Activated naive CD4-positive, alpha-beta T cell treated with anti-CD3 and anti-CD28 coated beads, Interleukin-2, amount 10 ng/mL, durations not matched to agents 7 days and 5 days (primary cell): ENCODE results near the gene PID1.

Source experiments
- CTCF ChIA-PET: fragments of 350-600 bp; sonication (Branson Sonifier 250); formaldehyde crosslinking; loops from one replicate; lab custom pipeline; 2021; ENCODE audit warnings: antibody characterized with exemption; lab: Charles Lee
- DNase-seq: peaks from one replicate; pipeline ENCODE4 v3.0.0-alpha.2; 2020
- H3K27ac Mint-ChIP-seq: one replicate; pipeline ENCODE4 v1.8.0; 2021; ENCODE audit warnings: mild to moderate bottlenecking, moderate library complexity, mixed read lengths
- H3K27me3 Mint-ChIP-seq: one replicate; pipeline ENCODE4 v1.8.0; 2021; ENCODE audit warnings: mild to moderate bottlenecking, mixed read lengths
- H3K36me3 Mint-ChIP-seq: one replicate; pipeline ENCODE4 v1.8.0; 2021; ENCODE audit warnings: mixed read lengths
- H3K4me1 Mint-ChIP-seq: one replicate; pipeline ENCODE4 v1.8.0; 2021; ENCODE audit warnings: mixed read lengths
- H3K4me3 Mint-ChIP-seq: one replicate; pipeline ENCODE4 v1.8.0; 2021; ENCODE audit warnings: mild to moderate bottlenecking, moderate library complexity, mixed read lengths
- H3K9me3 Mint-ChIP-seq: one replicate; pipeline ENCODE4 v1.8.0; 2021; ENCODE audit warnings: mixed read lengths

The PID1 gene

GRCh38 chr2:229159405-229159804, 111.7 kb downstream of the PID1 start:
- Mint-ChIP-seq H3K4me1 (no peaks in the 10 kb centered on the region), H3K27ac (no peak overlapping the region), H3K4me3 (no peak overlapping the region), H3K9me3 (peaks cover 6% of the 10 kb centered on the region), H3K27me3 (no peaks in the 10 kb centered on the region), H3K36me3 (no peaks in the 10 kb centered on the region)
- CTCF ChIA-PET, result no interaction called here
- DNase-seq, result no peak

GRCh38 chr2:229154381-229154780, 116.7 kb downstream of the PID1 start:
- CTCF ChIA-PET, result no interaction called here
- H3K9me3 Mint-ChIP-seq, result peaks cover 9% of the 10 kb centered on the region
- H3K27ac Mint-ChIP-seq, result no peak overlapping the region

GRCh38 chr2:229153951-229154350, 117.1 kb downstream of the PID1 start:
- no peak overlapping the region for H3K27ac Mint-ChIP-seq
- CTCF ChIA-PET, result no interaction called here
- no peak overlapping the region for H3K4me3 Mint-ChIP-seq
- no peaks in the 10 kb centered on the region for H3K36me3 Mint-ChIP-seq
- H3K4me1 Mint-ChIP-seq, result no peaks in the 10 kb centered on the region
- peaks cover 9% of the 10 kb centered on the region for H3K9me3 Mint-ChIP-seq
- DNase-seq, result no peak
- H3K27me3 Mint-ChIP-seq, result no peaks in the 10 kb centered on the region

More at GRCh38 chr2:229154381-229154780, 116.7 kb downstream of the PID1 start:
- Mint-ChIP-seq H3K36me3 (no peaks in the 10 kb centered on the region), H3K4me3 (no peak overlapping the region), H3K27me3 (no peaks in the 10 kb centered on the region), H3K4me1 (no peaks in the 10 kb centered on the region)
- DNase-seq, result no peak

GRCh38 chr2:229153267-229153666, 117.8 kb downstream of the PID1 start:
- CTCF ChIA-PET, result no interaction called here
- no peak for DNase-seq
- H3K27me3 Mint-ChIP-seq, result no peaks in the 10 kb centered on the region
- no peaks in the 10 kb centered on the region for H3K36me3 Mint-ChIP-seq
- H3K9me3 Mint-ChIP-seq, result peaks cover 11% of the 10 kb centered on the region
- no peak overlapping the region for H3K4me3 Mint-ChIP-seq
- no peaks in the 10 kb centered on the region for H3K4me1 Mint-ChIP-seq
- no peak overlapping the region for H3K27ac Mint-ChIP-seq

- H3K27me3 Mint-ChIP-seq, result no peaks in the 10 kb centered on the region
- CTCF ChIA-PET, result no interaction called here
- no peak for DNase-seq
- no peaks in the 10 kb centered on the region for H3K4me1 Mint-ChIP-seq
- no peak overlapping the region for H3K4me3 Mint-ChIP-seq
- H3K9me3 Mint-ChIP-seq, result peaks cover 11% of the 10 kb centered on the region
- H3K27ac Mint-ChIP-seq, result no peak overlapping the region
- H3K36me3 Mint-ChIP-seq, result no peaks in the 10 kb centered on the region
These were observed 118.4 kb downstream of the PID1 start for GRCh38 chr2:229152674-229153073.

- no peak overlapping the region for H3K4me3 Mint-ChIP-seq
- H3K4me1 Mint-ChIP-seq, result no peaks in the 10 kb centered on the region
- H3K27me3 Mint-ChIP-seq, result no peaks in the 10 kb centered on the region
- CTCF ChIA-PET, result no interaction called here
- no peak overlapping the region for H3K27ac Mint-ChIP-seq
- H3K36me3 Mint-ChIP-seq, result no peaks in the 10 kb centered on the region
- H3K9me3 Mint-ChIP-seq, result peaks cover 8% of the 10 kb centered on the region
- DNase-seq, result no peak
These were observed 120.8 kb downstream of the PID1 start for GRCh38 chr2:229150317-229150716.

GRCh38 chr2:229141424-229142025, 129.6 kb downstream of the PID1 start:
- Mint-ChIP-seq H3K27me3 (no peaks in the 10 kb centered on the region), H3K4me3 (no peak overlapping the region), H3K27ac (no peak overlapping the region), H3K4me1 (no peaks in the 10 kb centered on the region), H3K36me3 (no peaks in the 10 kb centered on the region), H3K9me3 (peaks cover 8% of the 10 kb centered on the region)
- CTCF ChIA-PET, result no interaction called here
- no peak for DNase-seq

GRCh38 chr2:229137639-229138038, 133.4 kb downstream of the PID1 start:
- no peak overlapping the region for H3K4me3 Mint-ChIP-seq
- no peaks in the 10 kb centered on the region for H3K4me1 Mint-ChIP-seq
- H3K9me3 Mint-ChIP-seq, result peaks cover 8% of the 10 kb centered on the region
- CTCF ChIA-PET, result no interaction called here
- no peaks in the 10 kb centered on the region for H3K27me3 Mint-ChIP-seq
- H3K36me3 Mint-ChIP-seq, result no peaks in the 10 kb centered on the region
- no peak overlapping the region for H3K27ac Mint-ChIP-seq
- no peak for DNase-seq

- no peak for DNase-seq
These were observed 134.0 kb downstream of the PID1 start for GRCh38 chr2:229137066-229137465.

GRCh38 chr2:229133155-229133772, 137.8 kb downstream of the PID1 start:
- H3K4me1 Mint-ChIP-seq, result no peaks in the 10 kb centered on the region
- CTCF ChIA-PET, result no interaction called here
- no peaks in the 10 kb centered on the region for H3K36me3 Mint-ChIP-seq
- H3K27me3 Mint-ChIP-seq, result no peaks in the 10 kb centered on the region
- H3K9me3 Mint-ChIP-seq, result peaks cover 5% of the 10 kb centered on the region
- H3K4me3 Mint-ChIP-seq, result no peak overlapping the region
- H3K27ac Mint-ChIP-seq, result no peak overlapping the region
- DNase-seq, result no peak

More at GRCh38 chr2:229137066-229137465, 134.0 kb downstream of the PID1 start:
- Mint-ChIP-seq H3K4me1 (no peaks in the 10 kb centered on the region), H3K36me3 (no peaks in the 10 kb centered on the region), H3K4me3 (no peak overlapping the region), H3K27ac (no peak overlapping the region), H3K27me3 (no peaks in the 10 kb centered on the region), H3K9me3 (peaks cover 8% of the 10 kb centered on the region)
- CTCF ChIA-PET, result no interaction called here

GRCh38 chr2:229132236-229132635, 138.9 kb downstream of the PID1 start:
- peaks cover 4% of the 10 kb centered on the region for H3K9me3 Mint-ChIP-seq
- CTCF ChIA-PET, result no interaction called here
- no peak for DNase-seq
- H3K36me3 Mint-ChIP-seq, result no peaks in the 10 kb centered on the region
- no peaks in the 10 kb centered on the region for H3K4me1 Mint-ChIP-seq
- H3K27me3 Mint-ChIP-seq, result no peaks in the 10 kb centered on the region
- H3K27ac Mint-ChIP-seq, result no peak overlapping the region
- no peak overlapping the region for H3K4me3 Mint-ChIP-seq

- no peaks in the 10 kb centered on the region for H3K27me3 Mint-ChIP-seq
- no peak for DNase-seq
- no peaks in the 10 kb centered on the region for H3K36me3 Mint-ChIP-seq
- no peak overlapping the region for H3K4me3 Mint-ChIP-seq
- CTCF ChIA-PET, result no interaction called here
- peaks cover 3% of the 10 kb centered on the region for H3K9me3 Mint-ChIP-seq
- no peaks in the 10 kb centered on the region for H3K4me1 Mint-ChIP-seq
- H3K27ac Mint-ChIP-seq, result no peak overlapping the region
These were observed 140.6 kb downstream of the PID1 start for GRCh38 chr2:229130522-229130921.

- H3K36me3 Mint-ChIP-seq, result no peaks in the 10 kb centered on the region
- H3K27ac Mint-ChIP-seq, result no peak overlapping the region
- no peak for DNase-seq
- no peaks in the 10 kb centered on the region for H3K27me3 Mint-ChIP-seq
- CTCF ChIA-PET, result no interaction called here
- no peaks in the 10 kb centered on the region for H3K4me1 Mint-ChIP-seq
- peaks cover 2% of the 10 kb centered on the region for H3K9me3 Mint-ChIP-seq
- no peak overlapping the region for H3K4me3 Mint-ChIP-seq
These were observed 141.2 kb downstream of the PID1 start for GRCh38 chr2:229129738-229130371.

GRCh38 chr2:229127471-229127870, 143.6 kb downstream of the PID1 start:
- no peak overlapping the region for H3K4me3 Mint-ChIP-seq
- no peak overlapping the region for H3K27ac Mint-ChIP-seq
- CTCF ChIA-PET, result no interaction called here
- DNase-seq, result no peak
- no peaks in the 10 kb centered on the region for H3K4me1 Mint-ChIP-seq
- no peaks in the 10 kb centered on the region for H3K36me3 Mint-ChIP-seq
- H3K27me3 Mint-ChIP-seq, result no peaks in the 10 kb centered on the region
- no peaks in the 10 kb centered on the region for H3K9me3 Mint-ChIP-seq

GRCh38 chr2:229126066-229126465, 145.0 kb downstream of the PID1 start:
- Mint-ChIP-seq H3K27ac (no peak overlapping the region), H3K4me1 (no peaks in the 10 kb centered on the region), H3K9me3 (no peaks in the 10 kb centered on the region), H3K4me3 (no peak overlapping the region), H3K27me3 (no peaks in the 10 kb centered on the region), H3K36me3 (no peaks in the 10 kb centered on the region)
- CTCF ChIA-PET, result no interaction called here
- no peak for DNase-seq
